ENCODE measurements around the gene ZFP62. TPM values are rescaled to one million over a fixed set of nuclear protein-coding genes. Genes with fewer than 3 reads are reported as not detected.
"Not testable (repeated sequence)": the region's sequence is repeated elsewhere in the genome, so short reads cannot be mapped to it uniquely, and the experiment has no call there.

The ZFP62 gene
- polyA plus RNA-seq, 12 donors: 23.5 to 43.3 (median 29.5) TPM; not detected in 1

DNA sequence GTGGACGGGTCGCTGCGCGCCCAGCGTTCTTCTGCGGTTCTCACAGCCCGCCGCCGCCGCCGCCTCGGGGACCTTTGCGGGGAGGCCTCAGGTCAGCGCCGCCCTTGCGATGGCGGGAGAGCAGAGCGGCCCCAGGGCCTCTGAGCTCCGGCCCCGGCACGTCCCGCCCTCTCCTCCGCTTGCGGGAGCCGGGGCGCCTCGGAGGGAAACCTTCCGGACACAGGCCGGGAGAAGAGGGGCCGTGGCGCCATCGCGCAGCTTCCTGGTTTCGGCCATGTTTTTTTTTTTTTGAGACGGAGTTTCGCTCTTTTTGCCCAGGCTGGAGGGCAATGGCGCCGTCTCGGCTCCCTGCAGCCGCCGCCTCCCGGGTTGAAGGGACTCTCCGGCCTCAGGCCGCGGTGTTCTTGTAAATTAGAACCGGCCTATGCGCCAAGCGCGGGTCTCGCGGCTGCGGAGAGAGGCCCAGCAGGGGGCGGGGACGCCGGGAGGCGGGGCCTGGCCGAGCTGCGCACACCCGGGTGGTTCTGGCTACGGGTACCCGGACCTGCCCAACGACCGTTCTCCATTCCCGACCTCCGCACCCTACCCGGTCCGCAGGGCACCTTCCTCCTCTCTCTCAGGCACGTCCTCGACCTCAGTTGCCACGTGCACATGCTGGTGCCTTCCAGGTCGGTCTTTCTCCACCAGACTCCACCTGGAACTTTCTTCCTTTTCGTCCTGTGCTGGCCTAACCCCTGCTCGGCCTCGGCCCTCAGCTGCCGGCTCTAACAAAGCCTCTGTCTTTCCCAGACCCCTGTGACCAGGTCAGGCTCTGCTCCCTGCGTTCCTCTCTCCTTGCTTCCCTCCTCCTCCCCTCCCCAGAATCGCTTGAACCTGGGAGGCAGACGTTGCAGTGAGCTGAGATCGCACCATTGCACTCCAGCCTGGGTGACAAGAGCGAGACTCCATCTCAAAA is 29.7 kb downstream of the ZFP62 start:
- peak; percentile 86 for DNase-seq

- peak; percentile 51 for DNase-seq
Observed at GRCh38 chr5:180830253-180831138, 30.6 kb downstream of the ZFP62 start.

DNA sequence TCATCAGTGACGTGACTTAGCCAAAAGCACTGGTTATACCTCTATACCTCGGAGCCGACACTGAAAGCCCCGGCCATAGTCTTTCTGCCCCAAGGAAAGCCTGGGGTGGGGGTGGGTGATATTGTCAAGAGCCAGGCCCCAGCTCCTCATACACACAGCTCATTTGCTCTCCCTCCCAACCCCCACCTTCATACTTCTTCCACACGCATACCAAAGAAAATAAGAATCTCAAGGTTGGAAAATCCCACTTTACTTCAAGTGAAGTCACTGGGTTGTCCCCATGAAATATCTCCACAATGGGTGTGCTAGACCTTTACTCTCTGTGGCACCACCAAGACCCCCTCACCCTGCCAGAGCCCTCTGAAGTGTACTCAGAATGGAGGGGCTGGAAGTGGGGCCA is 31.4 kb downstream of the ZFP62 start:
- no peak for DNase-seq

GRCh38 chr5:180828756-180829531 is 32.1 kb downstream of the ZFP62 start:
- DNase-seq: not testable (repeated sequence)

- not testable (repeated sequence) for DNase-seq
Observed at GRCh38 chr5:180827374-180827773, 33.7 kb downstream of the ZFP62 start.

DNA sequence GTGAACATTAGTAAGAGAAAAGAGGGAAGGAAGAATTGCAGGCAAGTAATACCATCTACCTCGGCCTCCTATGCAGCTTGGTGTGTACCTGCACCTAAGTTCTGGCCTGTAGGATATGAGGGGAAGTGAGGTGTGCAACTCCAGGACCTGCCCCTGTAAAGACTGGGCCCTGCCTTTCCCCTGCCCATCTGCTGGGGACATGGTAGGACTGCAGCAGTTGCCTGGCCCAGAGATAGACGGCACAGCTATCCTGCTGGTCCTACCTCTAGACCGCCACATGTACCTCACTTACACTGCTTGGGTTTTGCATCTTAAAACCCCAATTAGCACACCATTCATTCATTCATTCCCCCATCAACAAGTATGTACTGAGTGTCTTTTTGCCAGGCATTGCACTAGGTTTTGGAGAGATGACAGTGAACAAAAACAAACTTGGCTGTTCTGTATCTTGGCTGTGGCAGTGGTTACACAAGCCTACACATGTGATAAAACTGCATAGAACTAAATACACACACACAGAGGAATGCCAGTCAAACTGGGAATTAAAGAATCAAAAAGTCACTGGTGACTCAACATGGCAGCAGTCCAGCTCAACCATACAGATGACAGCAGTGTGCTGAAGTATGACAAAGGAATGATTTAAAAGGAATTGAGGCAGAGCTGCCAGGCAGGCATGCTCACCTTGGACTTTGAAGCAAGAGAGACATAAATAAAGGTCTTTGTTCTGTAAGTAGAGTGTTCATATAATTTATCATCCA is 35.1 kb downstream of the ZFP62 start:
- DNase-seq: no peak

DNA sequence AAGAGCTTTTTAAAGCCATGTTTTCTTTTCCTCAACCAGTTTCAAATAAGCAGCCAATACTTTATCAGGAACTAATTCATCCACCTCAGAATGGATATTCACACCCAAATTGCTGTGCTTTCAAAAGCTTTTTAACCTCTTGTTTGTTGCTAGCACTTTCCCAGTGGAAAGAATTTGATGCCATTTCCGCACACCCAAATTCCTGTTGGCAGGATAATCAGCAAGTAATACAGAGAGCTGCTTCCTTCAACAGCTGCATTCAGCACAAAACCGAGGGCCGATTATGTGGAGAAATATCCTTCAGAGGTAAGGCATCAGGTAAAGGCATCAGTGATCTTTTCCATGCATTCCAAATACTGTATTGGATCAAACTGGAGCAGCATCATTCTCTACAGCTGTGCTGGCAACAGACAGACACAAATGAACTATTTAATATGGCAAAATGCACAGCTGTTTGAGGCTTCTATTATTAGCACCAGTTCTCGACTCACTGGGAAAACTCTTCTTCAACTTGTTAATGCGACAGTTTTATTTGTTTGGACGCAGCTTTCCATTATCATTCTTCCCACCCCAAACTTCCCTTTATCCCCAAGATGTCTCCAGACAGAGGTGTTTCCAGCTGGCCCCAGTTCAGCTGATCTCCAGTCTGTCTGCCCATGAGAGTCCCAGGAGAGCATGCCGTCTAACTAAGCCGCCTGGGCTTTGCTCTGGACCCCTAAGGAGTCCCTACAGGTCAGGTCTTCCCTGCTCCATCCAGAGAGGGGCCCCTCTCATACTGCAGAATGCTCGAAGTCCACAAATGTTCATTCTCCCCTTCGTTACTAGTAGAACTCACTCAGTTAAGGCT is 36.2 kb downstream of the ZFP62 start:
- no peak for DNase-seq

DNA sequence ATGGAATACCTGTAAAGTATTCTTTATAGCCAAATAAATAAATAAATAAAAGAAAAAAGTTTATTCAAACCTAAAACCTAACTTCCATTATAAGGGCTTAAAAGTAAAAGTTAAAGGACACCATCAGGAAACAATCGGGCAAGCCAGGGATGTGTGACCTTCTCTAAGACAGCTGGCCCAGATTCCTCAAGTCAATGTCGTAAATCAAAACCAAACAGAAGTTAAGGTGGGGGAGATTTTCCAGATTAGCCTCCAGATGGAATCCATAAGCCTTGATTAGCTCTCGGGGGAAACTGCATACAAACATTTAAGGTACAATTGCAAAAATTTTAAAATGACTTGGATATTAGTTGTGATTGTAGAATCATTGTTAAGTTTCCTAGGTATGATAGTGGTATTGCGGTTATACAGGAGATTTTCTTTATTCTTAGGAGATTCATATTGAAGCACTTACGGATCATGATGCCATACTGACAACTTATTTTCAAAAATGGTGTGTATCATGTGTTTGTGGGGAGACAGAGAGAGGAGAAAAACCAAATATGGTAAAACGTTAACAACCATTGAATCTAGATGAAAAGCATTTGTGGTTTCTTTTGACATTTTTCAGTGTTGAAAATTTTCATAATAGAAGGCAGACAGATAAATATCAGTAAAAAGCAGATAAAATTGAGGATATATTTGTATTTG is 37.0 kb downstream of the ZFP62 start:
- no peak for DNase-seq

DNA sequence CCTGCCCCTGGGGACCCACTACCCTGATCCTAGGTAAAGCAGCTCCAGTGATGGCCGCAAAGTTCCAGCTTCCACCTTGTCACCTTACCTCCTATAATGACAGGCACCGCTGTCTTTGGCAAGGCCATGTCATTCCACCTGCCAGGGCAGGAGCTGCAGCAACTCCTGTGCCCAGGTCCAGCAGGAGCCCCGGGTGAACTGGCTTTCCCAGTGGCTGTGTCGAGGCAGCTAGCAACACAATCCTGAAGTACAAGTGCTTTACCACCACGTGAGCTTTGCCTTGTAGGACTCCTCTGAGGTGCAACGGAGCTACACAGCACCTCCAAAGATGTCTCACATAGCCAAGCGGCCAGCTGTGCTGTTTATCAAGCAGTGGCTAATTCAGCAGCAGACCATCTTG is 37.7 kb downstream of the ZFP62 start:
- DNase-seq: no peak

- no peak for DNase-seq
Observed at GRCh38 chr5:180821538-180821937, 39.5 kb downstream of the ZFP62 start.

- DNase-seq: no peak
Observed at GRCh38 chr5:180820788-180821321, 40.2 kb downstream of the ZFP62 start.

DNA sequence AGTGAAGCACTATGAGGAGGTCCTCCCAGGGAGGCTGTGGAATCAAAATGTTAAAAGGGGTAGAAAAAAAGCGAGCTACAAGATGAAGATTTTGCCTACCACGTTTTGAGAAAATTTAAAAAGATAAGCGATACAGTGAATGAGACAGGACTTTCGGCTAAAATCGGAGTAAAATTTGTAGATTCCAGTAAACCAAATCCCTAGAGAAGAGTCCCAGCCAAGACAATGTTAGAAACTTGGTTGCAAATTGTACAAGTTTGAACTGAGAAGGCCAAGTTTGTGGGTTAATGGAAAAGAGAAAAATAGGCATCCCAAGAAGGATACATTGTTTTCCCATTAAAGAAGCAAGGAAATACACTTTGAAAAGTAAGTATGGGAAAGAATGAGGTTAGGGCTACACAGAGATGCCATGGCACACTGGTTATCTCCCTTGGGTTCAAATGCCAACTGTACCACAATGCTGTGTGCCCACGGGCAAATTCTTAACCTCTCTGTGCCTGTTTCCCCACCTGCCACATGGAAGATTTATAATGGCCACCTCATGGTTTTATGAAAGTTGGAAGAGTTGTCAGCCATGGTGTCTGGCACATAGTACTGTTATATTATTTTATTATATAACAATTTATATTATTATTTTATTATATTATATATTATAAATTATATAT is 42.3 kb downstream of the ZFP62 start:
- DNase-seq: no peak

- no peak for DNase-seq
Observed at GRCh38 chr5:180817893-180818674, 43.0 kb downstream of the ZFP62 start.

GRCh38 chr5:180816608-180817534 is 44.2 kb downstream of the ZFP62 start:
- peak; percentile 56 for DNase-seq

- no peak for DNase-seq
Observed at GRCh38 chr5:180815293-180815917, 45.7 kb downstream of the ZFP62 start.

GRCh38 chr5:180813420-180813819 is 47.7 kb downstream of the ZFP62 start:
- no peak for DNase-seq
